K562 (cell line): ENCODE measurements around the gene TLN1. TPM values are rescaled to one million over a fixed set of nuclear protein-coding genes. Genes with fewer than 3 reads are reported as not detected.

Source experiments
- ARID1B ChIP-seq: fragments of 450-650 bp; IDR thresholded peaks from 2 replicates; pipeline ENCODE4 v1.6.1; 2016; ENCODE audit warnings: antibody characterized with exemption, mild to moderate bottlenecking, inconsistent platforms
- ATF3 ChIP-seq, 2 experiments: fragments of 450-650 bp in 1 of 2; sonication (generic) in 1 of 2; formaldehyde crosslinking in 1 of 2; IDR thresholded peaks in 1 of 2; conservative IDR thresholded peaks in 1 of 2; 2 replicates each; pipeline versions ENCODE4 v1.6.1 to v1.8.1; 2016 to 2023; ENCODE audit warnings: mild to moderate bottlenecking in 2 of 2, moderate library complexity in 2 of 2, inconsistent platforms in 1 of 2, missing genetic modification reagents in 1 of 2
- E4F1 ChIP-seq: fragments of 250-450 bp; sonication (Bioruptor Pico); IDR thresholded peaks from 2 replicates; pipeline ENCODE4 v1.5.0; 2021; ENCODE audit warnings: mild to moderate bottlenecking, borderline replicate concordance
- EGR1 ChIP-seq: fragments of 450-650 bp; conservative IDR thresholded peaks from 2 replicates; pipeline ENCODE4 v1.6.1; 2017; ENCODE audit warnings: mild to moderate bottlenecking
- EP300 ChIP-seq: IDR thresholded peaks from 2 replicates; pipeline ENCODE4 v1.6.1; 2012; ENCODE audit warnings: low read length, improper control_type of control experiment
- MAFG ChIP-seq: fragments of 450-650 bp; conservative IDR thresholded peaks from 2 replicates; pipeline ENCODE4 v1.6.1; 2016; ENCODE audit warnings: missing genetic modification characterization, missing compliant biosample characterization
- POLR2AphosphoS5 ChIP-seq: IDR thresholded peaks from 2 replicates; pipeline ENCODE4 v1.6.1; 2011; ENCODE audit warnings: mild to moderate bottlenecking, low read depth, low read length, moderate library complexity; ENCODE audit not compliant: control insufficient read depth, insufficient read depth
- SIN3A ChIP-seq, 2 experiments: fragments of 150-350 bp in 1 of 2; IDR thresholded peaks; 2 replicates each; pipeline ENCODE4 v1.6.1; 2011 to 2016; ENCODE audit warnings: borderline replicate concordance in 2 of 2, low read depth in 2 of 2, low read length in 2 of 2, mild to moderate bottlenecking in 2 of 2, moderate library complexity in 2 of 2; ENCODE audit not compliant: control insufficient read depth in 1 of 2
- SMARCA4 ChIP-seq: fragments of 450-650 bp; IDR thresholded peaks from 2 replicates; pipeline ENCODE4 v1.6.1; 2016
- SMARCE1 ChIP-seq: fragments of 450-650 bp; IDR thresholded peaks from 2 replicates; pipeline ENCODE4 v1.7.1; 2016; ENCODE audit warnings: mild to moderate bottlenecking
- SPI1 ChIP-seq: IDR thresholded peaks from 2 replicates; pipeline ENCODE4 v1.6.1; 2011; ENCODE audit warnings: low read depth, low read length, control low read depth, borderline replicate concordance
- TAF9B ChIP-seq: fragments of 450-650 bp; IDR thresholded peaks from 2 replicates; pipeline ENCODE4 v1.6.1; 2018; ENCODE audit warnings: mild to moderate bottlenecking; ENCODE audit not compliant: partially characterized antibody
- TFAM ChIP-seq: fragments of 250-450 bp; sonication (Bioruptor Pico); conservative IDR thresholded peaks from 2 replicates; pipeline ENCODE4 v1.5.0; 2021; ENCODE audit warnings: mild to moderate bottlenecking, moderate library complexity
- USF1 ChIP-seq: sonication (generic); formaldehyde crosslinking; IDR thresholded peaks from 2 replicates; pipeline ENCODE4 v1.9.0; 2022; ENCODE audit warnings: mild to moderate bottlenecking, missing genetic modification reagents
- XRCC3 ChIP-seq: fragments of 450-650 bp; IDR thresholded peaks from 2 replicates; pipeline ENCODE4 v1.6.1; 2017; ENCODE audit warnings: mild to moderate bottlenecking, moderate library complexity
- ZBTB7A ChIP-seq: IDR thresholded peaks from 2 replicates; pipeline ENCODE4 v1.6.1; 2011; ENCODE audit warnings: low read depth, mild to moderate bottlenecking, low read length, moderate library complexity, borderline replicate concordance; ENCODE audit not compliant: control insufficient read depth
- ZNF316 ChIP-seq: fragments of 450-650 bp; IDR thresholded peaks from 2 replicates; pipeline ENCODE4 v1.6.1; 2016
- ZNF717 ChIP-seq: fragments of 250-450 bp; sonication (Bioruptor Pico); IDR thresholded peaks from 2 replicates; pipeline ENCODE4 v1.5.0; 2021
- polyA plus RNA-seq, 8 experiments: library from polyadenylated mRNA; depleted of rRNA in 4 of 8; stranded (reverse) in 5 of 8; unstranded in 3 of 8; fragments of >200 nt; fragmentation: Nextera tagmentation in 2 of 8; fragmentation: Illumina TruSeq in 1 of 8; extraction: Ambion mirVana in 2 of 8; extraction: Trizol in 1 of 8; gene quantifications; 2 replicates each; pipeline versions ENCODE4 v1.2.1 to v1.2.3, GENCODE V29; 2011 to 2014; ENCODE audit warnings: inconsistent platforms in 1 of 8, missing spikeins in 1 of 8
- total RNA-seq, 7 experiments: library from RNA; depleted of rRNA in 6 of 7; stranded (reverse); fragments of >200 nt in 6 of 7; fragmentation: Illumina TruSeq in 2 of 7; extraction: Trizol in 2 of 7; gene quantifications; 2 replicates each; pipeline versions ENCODE4 v1.2.1 to v1.2.3, GENCODE V29; 2011 to 2021; ENCODE audit warnings: low replicate concordance in 1 of 7
- TF ChIP-seq, protein P1 (sequence below): sonication (generic); formaldehyde crosslinking; IDR thresholded peaks from 2 replicates; pipeline ENCODE4 v1.8.0; 2022; ENCODE audit warnings: missing genetic modification reagents, mild to moderate bottlenecking, moderate library complexity, borderline replicate concordance
- TF ChIP-seq, protein P2 (sequence below): fragments of 450-650 bp; IDR thresholded peaks from 2 replicates; pipeline ENCODE4 v1.6.1; 2018; ENCODE audit not compliant: partially characterized antibody

The TLN1 gene
- total and polyA plus RNA-seq, 9 of the 15 experiments (the other 6 are each of a cell fraction or from before 2014, with no cell fraction given): 3.6 to 240 (median 54.8) TPM

- TF ChIP-seq E4F1 (CRISPR knock-in tag) (no peak), MAFG (peak; percentile 47; the same call in 1 of the 2 replicates), EGR1 (peak; percentile 10; the same call in 1 of the 2 replicates), SMARCA4 (peak; percentile 73), ZBTB7A (peak; percentile 77; the same call in 1 of the 2 replicates), EP300 (peak; percentile 56; the same call in 1 of the 2 replicates), TAF9B (peak; percentile 24), TFAM (CRISPR knock-in tag) (no peak), SPI1 (peak; percentile 26; the same call in 1 of the 2 replicates), ZNF316 (peak; percentile 46; the same call in 1 of the 2 replicates), ARID1B (peak; percentile 74), SIN3A (IDR thresholded peaks at IDR 0.05; ENCODE audit: borderline replicate concordance in 2 of 2, control insufficient read depth in 1 of 2, low read depth in 2 of 2, low read length in 2 of 2) (no peak), ATF3 (IDR thresholded peaks at IDR 0.05) (peak; percentile 49), ATF3 (CRISPR knock-in tag; conservative IDR thresholded peaks at IDR 0.05) (no peak), XRCC3 (no peak), USF1 (CRISPR knock-in tag) (no peak), POLR2AphosphoS5 (peak; percentile 60; the same call in 1 of the 2 replicates), SMARCE1 (peak; percentile 44; the same call in 1 of the 2 replicates), ZNF717 (CRISPR knock-in tag) (no peak)
- TF ChIP-seq, protein P1, sequence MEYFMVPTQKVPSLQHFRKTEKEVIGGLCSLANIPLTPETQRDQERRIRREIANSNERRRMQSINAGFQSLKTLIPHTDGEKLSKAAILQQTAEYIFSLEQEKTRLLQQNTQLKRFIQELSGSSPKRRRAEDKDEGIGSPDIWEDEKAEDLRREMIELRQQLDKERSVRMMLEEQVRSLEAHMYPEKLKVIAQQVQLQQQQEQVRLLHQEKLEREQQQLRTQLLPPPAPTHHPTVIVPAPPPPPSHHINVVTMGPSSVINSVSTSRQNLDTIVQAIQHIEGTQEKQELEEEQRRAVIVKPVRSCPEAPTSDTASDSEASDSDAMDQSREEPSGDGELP (CRISPR knock-in tag): peak; percentile 83
- TF ChIP-seq, protein P2, sequence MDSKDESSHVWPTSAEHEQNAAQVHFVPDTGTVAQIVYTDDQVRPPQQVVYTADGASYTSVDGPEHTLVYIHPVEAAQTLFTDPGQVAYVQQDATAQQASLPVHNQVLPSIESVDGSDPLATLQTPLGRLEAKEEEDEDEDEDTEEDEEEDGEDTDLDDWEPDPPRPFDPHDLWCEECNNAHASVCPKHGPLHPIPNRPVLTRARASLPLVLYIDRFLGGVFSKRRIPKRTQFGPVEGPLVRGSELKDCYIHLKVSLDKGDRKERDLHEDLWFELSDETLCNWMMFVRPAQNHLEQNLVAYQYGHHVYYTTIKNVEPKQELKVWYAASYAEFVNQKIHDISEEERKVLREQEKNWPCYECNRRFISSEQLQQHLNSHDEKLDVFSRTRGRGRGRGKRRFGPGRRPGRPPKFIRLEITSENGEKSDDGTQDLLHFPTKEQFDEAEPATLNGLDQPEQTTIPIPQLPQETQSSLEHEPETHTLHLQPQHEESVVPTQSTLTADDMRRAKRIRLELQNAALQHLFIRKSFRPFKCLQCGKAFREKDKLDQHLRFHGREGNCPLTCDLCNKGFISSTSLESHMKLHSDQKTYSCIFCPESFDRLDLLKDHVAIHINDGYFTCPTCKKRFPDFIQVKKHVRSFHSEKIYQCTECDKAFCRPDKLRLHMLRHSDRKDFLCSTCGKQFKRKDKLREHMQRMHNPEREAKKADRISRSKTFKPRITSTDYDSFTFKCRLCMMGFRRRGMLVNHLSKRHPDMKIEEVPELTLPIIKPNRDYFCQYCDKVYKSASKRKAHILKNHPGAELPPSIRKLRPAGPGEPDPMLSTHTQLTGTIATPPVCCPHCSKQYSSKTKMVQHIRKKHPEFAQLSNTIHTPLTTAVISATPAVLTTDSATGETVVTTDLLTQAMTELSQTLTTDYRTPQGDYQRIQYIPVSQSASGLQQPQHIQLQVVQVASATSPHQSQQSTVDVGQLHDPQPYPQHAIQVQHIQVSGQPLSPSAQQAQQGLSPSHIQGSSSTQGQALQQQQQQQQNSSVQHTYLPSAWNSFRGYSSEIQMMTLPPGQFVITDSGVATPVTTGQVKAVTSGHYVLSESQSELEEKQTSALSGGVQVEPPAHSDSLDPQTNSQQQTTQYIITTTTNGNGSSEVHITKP: peak; percentile 49
These were observed 4.3 kb downstream of the TLN1 start (continued) for GRCh38 chr9:35727676-35728040.
